EH (cell line): Measurements from ENCODE around the gene RMND5A.
A peak's percentile ranks its signal among the peaks of the same experiment; 100 is the strongest.
"Not testable (repeated sequence)": the region's sequence is repeated elsewhere in the genome, so short reads cannot be mapped to it uniquely, and the experiment has no call there.

Experiments used
- DNase-seq: peaks from one replicate; pipeline ENCODE4 v3.0.0-alpha.2; 2015; ENCODE audit warnings: low read depth

RMND5A gene

GRCh38 chr2:86714579-86715173 lies 5.4 kb upstream of the RMND5A start:
- not testable (repeated sequence) for DNase-seq

DNA sequence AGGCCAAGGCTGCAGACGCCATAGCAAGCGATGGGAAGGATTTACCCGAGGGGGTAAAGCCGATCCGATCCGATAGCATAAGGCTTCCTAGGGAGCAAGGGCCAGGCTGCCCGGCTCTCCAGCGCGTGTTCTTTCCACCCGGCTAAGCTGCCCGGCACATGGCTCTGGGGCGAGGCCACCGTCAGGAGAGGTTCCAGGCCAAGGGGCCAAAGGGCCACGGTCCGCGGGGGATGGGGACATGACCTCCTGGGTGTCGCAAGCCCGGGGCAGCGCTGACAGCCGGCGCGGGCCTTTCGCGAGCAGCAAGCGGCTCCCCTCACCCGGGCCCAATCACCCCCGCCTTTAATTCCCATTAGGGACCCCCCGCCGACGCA lies 841 bp upstream of the RMND5A start:
- DNase-seq = not testable (repeated sequence)

DNA sequence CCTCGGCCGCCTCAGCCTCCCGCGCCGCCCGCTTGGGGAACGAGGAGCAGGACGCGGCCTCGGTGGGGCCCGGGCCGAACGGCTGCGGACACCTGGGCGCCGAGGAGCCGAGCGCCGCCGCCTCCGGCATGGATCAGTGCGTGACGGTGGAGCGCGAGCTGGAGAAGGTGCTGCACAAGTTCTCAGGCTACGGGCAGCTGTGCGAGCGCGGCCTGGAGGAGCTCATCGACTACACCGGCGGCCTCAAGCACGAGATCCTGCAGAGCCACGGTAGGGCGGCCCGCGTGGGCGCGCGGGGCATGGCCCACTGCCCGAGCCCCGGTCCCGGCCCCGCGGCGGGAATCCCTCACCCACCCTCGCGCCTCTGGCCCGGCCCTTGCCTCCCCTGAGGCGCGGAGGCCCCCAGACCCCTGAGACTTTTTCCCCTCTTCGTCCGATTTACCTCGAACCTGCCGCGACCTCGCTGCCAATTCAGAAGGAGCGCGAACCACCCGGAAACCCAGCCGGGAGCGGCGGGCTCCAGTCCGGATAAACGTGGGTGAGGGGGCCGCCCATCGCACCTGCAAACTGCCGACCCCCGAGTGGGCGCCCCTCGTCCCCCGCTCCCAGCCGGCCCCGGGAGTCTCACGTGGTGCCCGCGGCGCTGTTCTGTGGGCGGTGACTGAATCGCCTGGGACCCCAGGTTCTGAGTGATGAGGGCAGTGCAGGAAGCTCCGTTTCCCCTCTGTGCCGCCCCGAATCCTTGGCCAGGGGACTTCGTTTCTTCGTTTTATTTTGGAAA lies 639 bp downstream of the RMND5A start:
- DNase-seq = peak; percentile 55

DNA sequence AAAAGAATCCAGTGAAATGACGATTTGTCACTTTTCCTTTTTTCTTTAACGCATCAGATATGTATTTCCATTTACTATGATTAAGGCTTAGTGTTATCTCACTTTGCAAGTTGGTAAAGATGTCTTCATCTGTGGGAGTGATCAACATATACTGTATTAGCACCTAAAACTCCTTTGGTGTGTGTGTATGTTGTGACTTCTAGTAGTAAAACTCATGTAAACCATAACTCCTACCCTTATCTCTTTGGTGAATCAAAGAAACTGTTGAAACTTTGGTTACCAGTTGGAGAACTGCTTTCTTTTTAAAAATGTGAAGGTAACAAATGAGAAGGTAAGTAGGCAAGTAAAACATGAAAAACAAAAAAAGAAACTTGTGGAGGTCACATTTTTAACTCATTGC lies 5.6 kb downstream of the RMND5A start:
- DNase-seq = not testable (repeated sequence)

GRCh38 chr2:86732040-86732525 lies 12.0 kb downstream of the RMND5A start:
- DNase-seq = not testable (repeated sequence)

- not testable (repeated sequence) for DNase-seq
Measured at GRCh38 chr2:86732837-86733236, 12.7 kb downstream of the RMND5A start.

- DNase-seq = not testable (repeated sequence)
Measured at GRCh38 chr2:86733528-86733927, 13.4 kb downstream of the RMND5A start.

DNA sequence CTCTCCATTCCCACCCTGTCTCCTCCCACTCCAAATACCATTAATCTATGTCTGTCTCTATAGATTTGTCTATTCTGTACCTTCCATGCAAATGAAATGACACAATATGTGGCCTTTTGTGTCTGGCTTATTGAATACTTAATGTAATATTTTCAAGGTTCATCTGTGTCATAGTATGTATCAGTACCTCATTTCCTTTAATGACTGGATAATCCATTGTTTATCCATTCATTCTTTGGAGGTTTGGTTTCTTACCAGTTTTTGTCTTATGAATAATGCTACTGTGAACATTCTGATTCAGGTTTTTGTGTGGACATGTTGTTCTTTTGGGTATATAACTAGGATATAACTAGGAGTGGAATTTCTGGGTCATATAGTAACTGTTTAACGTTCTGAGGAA lies 14.8 kb downstream of the RMND5A start:
- DNase-seq = not testable (repeated sequence)

GRCh38 chr2:86739485-86739884 lies 19.4 kb downstream of the RMND5A start:
- DNase-seq = not testable (repeated sequence)

- not testable (repeated sequence) for DNase-seq
Measured at GRCh38 chr2:86739889-86740288, 19.8 kb downstream of the RMND5A start.

DNA sequence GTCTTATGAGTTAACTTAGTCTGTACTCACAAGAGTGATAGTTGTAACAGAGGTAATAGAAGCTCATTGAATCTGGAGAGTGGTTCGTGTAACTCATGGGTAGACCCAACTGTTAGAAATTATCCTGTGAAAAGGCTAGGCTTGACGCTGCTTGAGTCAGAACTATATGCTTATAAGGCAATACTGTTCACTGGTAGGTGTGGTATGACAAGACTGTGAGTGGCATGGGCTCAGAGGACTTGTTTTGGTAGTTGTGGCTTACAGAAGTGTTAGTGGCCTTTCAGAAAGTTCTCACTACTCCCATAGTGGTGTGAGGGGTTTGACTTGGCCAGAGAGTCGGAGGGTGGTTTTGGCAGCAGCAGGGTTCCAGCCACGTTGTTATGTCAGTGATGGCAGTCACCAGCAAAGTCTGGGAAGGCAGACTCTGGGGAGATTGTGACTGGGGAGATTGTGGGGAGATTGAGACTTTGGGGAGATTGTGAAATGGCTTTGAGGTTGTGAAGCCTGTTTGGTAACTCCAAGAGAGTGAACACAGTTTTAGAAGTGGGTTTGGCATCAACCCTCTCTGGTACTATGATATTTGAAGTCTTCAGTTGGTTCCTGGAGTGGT lies 21.9 kb downstream of the RMND5A start:
- not testable (repeated sequence) for DNase-seq

GRCh38 chr2:86744152-86744551 lies 24.1 kb downstream of the RMND5A start:
- no peak for DNase-seq

GRCh38 chr2:86746939-86747338 lies 26.8 kb downstream of the RMND5A start:
- no peak for DNase-seq

GRCh38 chr2:86747711-86748639 lies 27.9 kb downstream of the RMND5A start:
- peak; percentile 85 for DNase-seq

- peak; percentile 7 for DNase-seq
Measured at GRCh38 chr2:86750240-86750839, 30.2 kb downstream of the RMND5A start.

DNA sequence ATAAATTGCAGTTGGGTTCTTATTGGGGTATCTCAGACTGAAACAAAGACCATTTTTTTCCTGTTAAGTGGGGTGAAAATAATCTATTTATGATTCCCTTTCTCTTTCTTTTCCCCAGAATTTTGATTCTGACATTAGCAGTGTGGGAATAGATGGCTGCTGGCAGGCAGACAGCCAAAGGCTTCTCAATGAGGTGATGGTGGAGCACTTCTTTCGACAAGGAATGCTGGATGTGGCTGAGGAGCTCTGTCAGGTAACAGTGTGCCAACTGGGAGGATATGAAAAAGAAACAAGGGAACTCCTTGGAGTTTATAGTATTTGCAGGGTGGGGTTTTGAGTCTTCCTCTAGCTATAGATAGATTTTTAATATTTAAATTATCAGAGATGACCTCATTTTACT lies 31.7 kb downstream of the RMND5A start:
- DNase-seq = no peak

DNA sequence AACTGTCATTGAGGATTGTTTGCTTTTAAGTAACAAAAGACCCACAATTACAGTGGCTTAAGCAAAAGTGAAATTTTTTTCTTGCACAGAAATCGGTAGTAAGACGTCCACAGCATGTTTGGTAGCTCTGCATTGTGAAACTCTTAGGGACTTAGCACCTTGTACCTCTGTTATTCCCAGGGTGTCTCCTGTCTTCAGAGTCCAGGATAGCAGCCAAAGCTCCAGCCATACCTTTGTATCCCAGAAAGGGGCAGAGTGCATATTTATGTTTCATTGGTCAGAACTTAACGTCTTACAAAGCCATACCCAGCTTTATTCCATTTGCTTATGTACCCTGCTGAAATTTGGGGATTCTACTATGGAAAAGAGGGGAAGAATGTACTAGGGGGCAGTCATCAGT lies 32.8 kb downstream of the RMND5A start:
- no peak for DNase-seq

DNA sequence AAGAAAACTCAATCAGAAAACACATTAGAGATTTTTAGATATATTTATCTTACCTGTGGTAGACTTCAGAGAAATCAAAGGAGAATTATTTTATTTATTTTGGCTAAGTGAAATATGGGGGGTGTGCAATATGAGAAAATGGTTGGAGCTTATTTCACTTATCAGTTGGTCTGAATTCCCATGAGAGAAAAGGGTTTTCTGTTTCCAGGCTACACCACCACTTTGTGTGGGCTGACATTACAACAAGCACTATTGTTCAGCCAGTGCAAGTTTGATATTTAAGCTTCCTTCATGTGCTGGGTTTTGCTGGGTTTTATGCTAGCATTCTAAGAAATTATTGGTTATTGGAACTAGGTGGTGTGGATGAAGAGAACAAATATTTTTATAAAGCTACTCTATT lies 33.5 kb downstream of the RMND5A start:
- no peak for DNase-seq

- no peak for DNase-seq
Measured at GRCh38 chr2:86758405-86758804, 38.3 kb downstream of the RMND5A start.

DNA sequence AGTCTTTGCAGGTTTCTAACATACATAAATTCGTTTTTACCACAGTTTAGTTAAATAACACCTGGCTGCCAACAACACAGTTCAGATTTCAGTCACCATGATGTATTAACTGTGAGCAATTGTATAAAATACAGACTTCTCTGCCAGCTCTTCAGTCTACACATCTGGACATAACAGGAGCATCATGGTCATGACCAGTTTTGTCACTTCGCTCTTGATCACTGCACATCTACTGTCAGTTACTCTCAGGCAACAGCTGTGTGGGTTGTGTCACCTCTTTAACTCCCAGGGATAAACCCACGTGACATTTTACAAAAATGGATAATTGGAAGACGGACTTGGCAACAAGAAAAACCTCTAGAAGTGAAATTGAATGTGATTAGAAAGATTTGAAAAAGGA lies 40.3 kb downstream of the RMND5A start:
- no peak for DNase-seq

- DNase-seq = peak; percentile 51
Measured at GRCh38 chr2:86764661-86765309, 44.7 kb downstream of the RMND5A start.
